ENCODE results near the gene PLAAT4. TPM values are rescaled to one million over a fixed set of nuclear protein-coding genes. Genes with fewer than 3 reads are reported as not detected.

The PLAAT4 gene
- total RNA-seq, 1 donor: 16.6 TPM

DNA sequence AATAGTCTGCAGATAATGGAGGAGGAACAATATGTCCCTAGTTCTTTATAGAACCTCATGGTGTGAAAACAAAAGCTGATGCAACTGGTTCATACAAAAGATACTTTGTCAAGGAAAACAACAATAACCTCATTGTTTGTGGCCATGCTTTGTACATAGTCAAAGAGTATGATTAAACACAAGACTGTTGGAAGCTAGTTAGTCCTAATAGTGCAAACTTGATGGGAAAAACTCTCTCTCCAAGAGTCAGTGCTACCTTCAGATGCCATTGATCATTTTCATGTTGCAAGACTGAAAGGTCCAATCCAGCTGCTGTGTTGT is 46.7 kb downstream of the PLAAT4 start:
- H3K4me3 ChIP-seq (ENCODE audit: low read depth, low read length): no peak overlapping the region
- no peak for DNase-seq (ENCODE audit: low read depth)
- TF ChIP-seq, protein P1, sequence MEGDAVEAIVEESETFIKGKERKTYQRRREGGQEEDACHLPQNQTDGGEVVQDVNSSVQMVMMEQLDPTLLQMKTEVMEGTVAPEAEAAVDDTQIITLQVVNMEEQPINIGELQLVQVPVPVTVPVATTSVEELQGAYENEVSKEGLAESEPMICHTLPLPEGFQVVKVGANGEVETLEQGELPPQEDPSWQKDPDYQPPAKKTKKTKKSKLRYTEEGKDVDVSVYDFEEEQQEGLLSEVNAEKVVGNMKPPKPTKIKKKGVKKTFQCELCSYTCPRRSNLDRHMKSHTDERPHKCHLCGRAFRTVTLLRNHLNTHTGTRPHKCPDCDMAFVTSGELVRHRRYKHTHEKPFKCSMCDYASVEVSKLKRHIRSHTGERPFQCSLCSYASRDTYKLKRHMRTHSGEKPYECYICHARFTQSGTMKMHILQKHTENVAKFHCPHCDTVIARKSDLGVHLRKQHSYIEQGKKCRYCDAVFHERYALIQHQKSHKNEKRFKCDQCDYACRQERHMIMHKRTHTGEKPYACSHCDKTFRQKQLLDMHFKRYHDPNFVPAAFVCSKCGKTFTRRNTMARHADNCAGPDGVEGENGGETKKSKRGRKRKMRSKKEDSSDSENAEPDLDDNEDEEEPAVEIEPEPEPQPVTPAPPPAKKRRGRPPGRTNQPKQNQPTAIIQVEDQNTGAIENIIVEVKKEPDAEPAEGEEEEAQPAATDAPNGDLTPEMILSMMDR (IDR thresholded peaks at IDR 0.05; ENCODE audit: insufficient read depth, low read length): no peak

DNA sequence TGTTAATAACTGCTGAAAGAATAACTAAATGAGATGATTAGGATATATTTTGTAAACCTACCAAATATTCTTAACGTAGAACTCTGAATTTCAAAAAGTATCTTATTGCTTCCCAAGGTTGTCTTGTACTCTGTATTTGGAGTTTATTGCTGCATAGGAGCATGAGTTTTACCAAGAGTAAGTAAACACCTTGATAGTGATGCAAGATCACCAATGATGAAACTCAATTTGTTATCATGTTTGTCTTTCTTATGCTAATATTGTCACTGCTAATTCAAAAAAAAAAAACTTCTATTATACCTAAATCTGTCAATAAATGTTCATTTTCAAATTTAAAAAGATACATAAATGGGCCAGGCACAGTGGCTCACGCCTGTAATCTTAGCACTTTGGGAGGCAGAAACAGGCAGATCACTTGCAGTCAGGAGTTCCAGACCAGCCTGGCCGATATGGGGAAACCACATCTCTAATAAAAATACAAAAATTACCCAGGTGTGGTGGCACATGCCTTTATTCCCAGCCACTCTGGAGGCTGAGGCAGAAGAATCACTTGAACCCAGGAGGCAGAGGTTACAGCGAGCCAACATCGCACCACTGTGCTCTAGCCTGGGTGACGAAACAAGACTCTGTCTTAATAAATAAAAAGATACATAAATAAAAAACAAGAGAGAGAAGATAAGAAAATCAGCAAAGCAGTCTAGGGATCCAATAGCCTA is 50.0 kb downstream of the PLAAT4 start:
- H3K4me3 ChIP-seq (ENCODE audit: low read depth, low read length): no peak overlapping the region
- no peak for DNase-seq (ENCODE audit: low read depth)
- TF ChIP-seq, protein P1 (IDR thresholded peaks at IDR 0.05; ENCODE audit: insufficient read depth, low read length): no peak

DNA sequence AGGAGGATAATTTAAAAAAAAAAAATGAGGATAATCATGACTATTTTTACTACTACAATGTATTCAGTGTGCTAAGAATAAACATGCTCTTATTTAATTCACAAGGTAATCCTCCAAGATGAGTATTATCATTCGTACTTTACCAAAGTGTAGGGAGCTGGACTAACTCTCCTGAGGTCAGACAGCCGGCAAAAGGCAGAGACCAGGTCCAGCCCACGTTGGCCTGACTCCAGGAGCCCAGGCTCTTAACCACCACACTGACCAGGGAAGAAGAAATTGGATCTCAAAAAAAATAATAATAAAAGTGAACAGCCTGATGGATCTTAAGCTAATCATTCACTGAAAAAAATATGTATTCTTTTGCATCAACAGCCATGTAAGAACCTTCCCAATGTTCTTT is 52.4 kb downstream of the PLAAT4 start:
- TF ChIP-seq, protein P1 (IDR thresholded peaks at IDR 0.05; ENCODE audit: insufficient read depth, low read length): no peak
- DNase-seq (ENCODE audit: low read depth): no peak
- no peak overlapping the region for H3K4me3 ChIP-seq (ENCODE audit: low read depth, low read length)

DNA sequence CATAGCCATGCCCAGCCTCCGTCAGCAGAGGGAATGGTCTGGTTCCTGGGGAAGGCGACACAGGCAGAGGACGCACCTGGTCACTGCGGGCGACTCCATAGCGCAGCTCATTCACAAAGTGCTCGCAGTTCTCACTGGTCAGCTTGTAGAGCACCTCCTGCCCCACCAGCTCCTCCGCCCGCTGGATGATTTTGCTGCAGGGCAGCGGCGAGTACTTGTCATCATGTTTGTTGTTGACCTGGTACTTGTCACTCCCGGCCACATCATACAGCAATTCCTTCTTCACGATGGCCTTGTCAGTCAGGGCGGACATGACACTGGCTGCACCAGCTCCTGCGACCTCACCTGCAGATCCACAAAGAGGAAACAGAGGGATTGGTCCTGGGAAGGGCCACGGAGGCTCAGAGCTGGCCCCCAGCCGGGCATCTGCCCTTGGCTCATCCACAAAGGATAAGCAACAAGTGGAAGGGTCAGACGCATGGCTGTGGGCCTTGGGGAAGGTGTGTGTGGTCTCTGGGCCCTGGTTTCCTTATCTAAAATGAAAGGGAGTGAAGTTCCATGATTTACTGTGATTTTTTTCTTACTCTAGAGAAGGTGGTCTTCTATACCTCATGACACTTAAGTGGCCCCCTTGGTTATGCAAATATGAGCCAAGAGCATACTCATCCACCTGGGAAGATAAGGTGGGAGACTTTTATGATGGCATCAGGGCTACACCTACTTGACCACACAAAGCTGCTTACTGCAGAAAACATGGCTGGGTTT is 53.6 kb downstream of the PLAAT4 start:
- no peak for DNase-seq (ENCODE audit: low read depth)
- TF ChIP-seq, protein P1 (IDR thresholded peaks at IDR 0.05; ENCODE audit: insufficient read depth, low read length): no peak
- no peak overlapping the region for H3K4me3 ChIP-seq (ENCODE audit: low read depth, low read length)

DNA sequence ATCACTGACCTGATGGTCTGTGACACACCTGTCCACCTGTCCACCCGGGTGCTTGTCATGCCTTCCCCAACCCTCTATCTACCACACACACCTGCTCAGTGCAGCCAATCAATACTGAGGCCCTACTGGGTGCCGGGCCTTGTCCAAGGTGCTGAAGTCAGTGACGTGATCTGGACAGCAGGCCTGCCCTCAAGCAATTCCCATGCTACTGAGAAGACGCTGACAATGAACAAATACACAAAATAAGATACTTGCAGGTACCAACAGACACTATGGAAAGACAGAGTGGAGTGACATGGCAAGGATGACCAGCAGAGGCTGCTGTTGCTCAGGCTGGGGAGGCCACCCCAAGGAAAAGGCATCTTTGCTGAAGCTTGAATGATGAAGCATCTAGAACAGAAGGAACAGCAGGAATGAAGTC is 56.4 kb downstream of the PLAAT4 start:
- DNase-seq (ENCODE audit: low read depth): peak; percentile 55
- no peak overlapping the region for H3K4me3 ChIP-seq (ENCODE audit: low read depth, low read length)
- TF ChIP-seq, protein P1 (IDR thresholded peaks at IDR 0.05; ENCODE audit: insufficient read depth, low read length): peak; percentile 83

DNA sequence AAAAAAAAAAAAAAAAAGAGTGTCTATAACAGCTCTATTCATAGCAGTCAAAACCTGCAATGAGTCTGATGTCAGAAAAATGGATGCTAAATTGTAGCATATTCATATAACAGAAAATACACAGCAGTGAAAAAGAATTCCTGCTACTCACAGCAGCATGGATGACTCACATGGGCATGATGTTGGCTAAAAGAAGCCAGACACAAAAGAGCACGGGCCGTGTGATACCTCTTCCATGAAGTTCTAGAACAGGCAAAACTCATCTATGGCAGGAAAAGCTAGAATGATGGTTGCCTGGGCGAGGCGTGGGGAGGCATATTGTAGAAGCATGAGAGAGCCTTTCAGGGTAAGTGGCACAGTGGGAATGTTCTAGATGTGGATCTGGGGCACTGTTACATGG is 58.7 kb downstream of the PLAAT4 start:
- TF ChIP-seq, protein P1 (IDR thresholded peaks at IDR 0.05; ENCODE audit: insufficient read depth, low read length): no peak
- no peak overlapping the region for H3K4me3 ChIP-seq (ENCODE audit: low read depth, low read length)
- peak; percentile 42 for DNase-seq (ENCODE audit: low read depth)

Other genes starting within 250 kb of the PLAAT4 start
- not detected in 2 replicates for gene SLC22A9, start 167.0 kb upstream of the PLAAT4 start, total RNA-seq (ENCODE audit: low replicate concordance)
- 0.18 and 5.3 TPM in 2 replicates for gene PLAAT5, start 45.6 kb upstream of the PLAAT4 start, total RNA-seq (ENCODE audit: low replicate concordance)
- gene LGALS12, start 30.7 kb upstream of the PLAAT4 start, total RNA-seq (ENCODE audit: low replicate concordance): 1.3 TPM in 1 of 2 replicates, not detected in the other
- gene PLAAT2, start 26.6 kb downstream of the PLAAT4 start, total RNA-seq (ENCODE audit: low replicate concordance): not detected in 2 replicates
- 9.0 and 71.9 TPM in 2 replicates for gene PLAAT3, start 77.6 kb downstream of the PLAAT4 start, total RNA-seq (ENCODE audit: low replicate concordance)
- 298 and 320 TPM in 2 replicates for gene ATL3, start 134.6 kb downstream of the PLAAT4 start, total RNA-seq (ENCODE audit: low replicate concordance)
- gene RTN3, start 144.7 kb downstream of the PLAAT4 start, total RNA-seq (ENCODE audit: low replicate concordance): 151 and 168 TPM in 2 replicates
- 13.2 and 62.7 TPM in 2 replicates for gene ZFTA, start 232.0 kb downstream of the PLAAT4 start, total RNA-seq (ENCODE audit: low replicate concordance)